Astrocyte of the cerebellum (primary cell): ENCODE measurements around the gene KCNH4.

ENCODE experiments used
- DNase-seq: peaks from one replicate; pipeline ENCODE4 v3.0.0-alpha.2; 2011; ENCODE audit warnings: low read depth
- H3K4me3 ChIP-seq: 2 replicates; pipeline ENCODE4 v1.5.1; 2011; ENCODE audit warnings: mild to moderate bottlenecking, low read depth, low read length, moderate library complexity
- CTCF ChIP-seq: IDR thresholded peaks from 2 replicates; pipeline ENCODE4 v1.5.1; 2012; ENCODE audit warnings: low read length, low read depth, moderate library complexity, mild to moderate bottlenecking; ENCODE audit errors: missing control alignments
- in situ Hi-C: cut with HindIII; loops from 2 replicates; pipeline ENCODE4 v1.10.0; 2017; ENCODE audit warnings: low sequenced_read_pairs

The KCNH4 gene

DNA sequence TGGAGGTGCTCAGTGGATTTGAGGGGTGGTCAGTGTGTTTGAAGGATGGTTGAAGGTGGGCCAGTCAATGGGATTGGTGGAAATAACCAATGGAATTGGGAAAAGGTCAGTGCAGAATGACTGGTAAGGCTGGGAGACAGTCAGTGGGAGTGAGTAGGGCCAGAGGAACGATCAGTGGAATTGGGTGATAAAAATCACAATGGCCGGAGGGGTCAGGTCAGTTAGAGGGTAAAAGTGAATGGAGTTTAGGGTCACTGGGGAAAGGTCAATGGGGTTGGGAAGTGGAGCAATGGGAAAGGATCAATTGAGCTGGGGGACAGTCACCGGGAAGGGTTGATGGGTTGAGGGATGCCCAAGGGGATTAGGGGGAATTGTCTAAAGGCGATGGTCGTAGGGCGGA is 15.2 kb downstream of the KCNH4 start:
- H3K4me3 ChIP-seq = no peak overlapping the region
- no peak for TF ChIP-seq CTCF
- in situ Hi-C loops = no loop called here
- no peak for DNase-seq

DNA sequence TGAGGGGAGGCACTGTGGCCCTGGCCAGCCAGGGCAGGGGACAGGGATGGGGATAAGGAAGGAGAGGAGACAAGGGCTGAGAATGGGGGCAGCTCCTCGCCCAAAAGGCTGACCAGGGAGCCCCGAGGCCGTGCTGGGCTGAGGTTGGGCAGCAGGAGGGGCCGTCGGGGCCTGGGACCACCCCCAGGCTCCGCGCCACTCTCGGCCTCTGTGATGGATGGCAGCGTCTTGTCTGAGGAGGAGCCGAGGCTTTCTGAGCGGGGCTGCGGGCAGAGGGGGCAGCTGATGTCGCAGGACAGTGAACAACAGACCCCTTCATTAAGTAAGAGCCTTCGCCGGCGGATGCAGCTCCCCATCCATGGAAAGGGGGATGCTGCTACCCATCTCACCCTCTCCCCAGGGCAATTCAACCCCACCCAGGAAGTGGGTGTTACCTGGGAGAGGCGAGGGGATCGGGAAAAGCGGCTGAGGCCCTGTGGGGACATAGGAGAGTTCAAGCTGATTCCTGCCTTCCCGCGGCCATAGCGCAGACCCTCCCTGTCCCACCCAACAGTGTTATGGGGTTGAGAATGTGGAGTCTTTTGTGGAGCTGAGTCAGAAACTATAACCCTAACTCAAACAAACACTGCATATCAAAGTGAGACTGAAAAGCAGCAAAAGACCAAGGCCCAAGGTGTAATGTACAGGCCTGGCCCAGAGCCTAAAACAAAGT is 17.1 kb downstream of the KCNH4 start:
- in situ Hi-C loops = no loop called here
- no peak for DNase-seq
- TF ChIP-seq CTCF = no peak
- no peak overlapping the region for H3K4me3 ChIP-seq

GRCh38 chr17:42163113-42163512 is 17.8 kb downstream of the KCNH4 start:
- no peak for DNase-seq
- no peak for TF ChIP-seq CTCF
- no peak overlapping the region for H3K4me3 ChIP-seq
- in situ Hi-C loops = no loop called here

GRCh38 chr17:42160531-42160910 is 20.4 kb downstream of the KCNH4 start:
- no peak overlapping the region for H3K4me3 ChIP-seq
- DNase-seq = no peak
- TF ChIP-seq CTCF = no peak
- in situ Hi-C loops = no loop called here

GRCh38 chr17:42159796-42160530 is 21.0 kb downstream of the KCNH4 start:
- in situ Hi-C loops = no loop called here
- DNase-seq = no peak
- no peak for TF ChIP-seq CTCF
- H3K4me3 ChIP-seq = no peak overlapping the region

GRCh38 chr17:42155614-42156045 is 25.3 kb downstream of the KCNH4 start:
- no peak for TF ChIP-seq CTCF
- H3K4me3 ChIP-seq = peak overlapping the region; percentile 100
- in situ Hi-C loops = no loop called here
- no peak for DNase-seq
